ENCODE data around the gene PHB1.

Gene PHB1

GRCh38 chr17:49407981-49408501, 6.6 kb downstream of the PHB1 start:
- no peak for TF ChIP-seq FOXM1 (IDR thresholded peaks at IDR 0.05; ENCODE audit: borderline replicate concordance, low read depth)
- no peak for TF ChIP-seq TCF12 (IDR thresholded peaks at IDR 0.05; ENCODE audit: low read depth)
- no peak for TF ChIP-seq CREB1 (IDR thresholded peaks at IDR 0.05; ENCODE audit: low read depth)
- peak; percentile 50; the same call in 1 of the 2 replicates for TF ChIP-seq RAD21 (IDR thresholded peaks at IDR 0.05; ENCODE audit: low read depth)
- no peak for TF ChIP-seq USF1 (IDR thresholded peaks at IDR 0.05)
- TF ChIP-seq MAX (IDR thresholded peaks at IDR 0.05), result no peak
- no peak for TF ChIP-seq EP300 (IDR thresholded peaks at IDR 0.05; ENCODE audit: borderline replicate concordance)
- no peak for TF ChIP-seq TEAD4 (IDR thresholded peaks at IDR 0.05)
- no peak for TF ChIP-seq NFIC (IDR thresholded peaks at IDR 0.05)

GRCh38 chr17:49407086-49407485, 7.6 kb downstream of the PHB1 start:
- no peak for TF ChIP-seq TEAD4 (IDR thresholded peaks at IDR 0.05)
- TF ChIP-seq TAF1 (IDR thresholded peaks at IDR 0.05; ENCODE audit: low read depth), result no peak
- TF ChIP-seq USF1 (IDR thresholded peaks at IDR 0.05), result no peak
- TF ChIP-seq YY1 (IDR thresholded peaks at IDR 0.05; ENCODE audit: low read depth), result no peak
- TF ChIP-seq CREB1 (IDR thresholded peaks at IDR 0.05; ENCODE audit: low read depth), result no peak
- TF ChIP-seq EP300 (IDR thresholded peaks at IDR 0.05; ENCODE audit: borderline replicate concordance), result no peak
- no peak for TF ChIP-seq MAX (IDR thresholded peaks at IDR 0.05)
- TF ChIP-seq ZBTB7A (IDR thresholded peaks at IDR 0.05; ENCODE audit: low read depth), result no peak
- TF ChIP-seq CEBPB (IDR thresholded peaks at IDR 0.05), result no peak
- no peak for TF ChIP-seq EGR1 (IDR thresholded peaks at IDR 0.05)
- TF ChIP-seq TCF12 (IDR thresholded peaks at IDR 0.05; ENCODE audit: low read depth), result no peak
- TF ChIP-seq NFIC (IDR thresholded peaks at IDR 0.05), result no peak
- TF ChIP-seq FOXM1 (IDR thresholded peaks at IDR 0.05; ENCODE audit: borderline replicate concordance, low read depth), result no peak
- TF ChIP-seq REST (IDR thresholded peaks at IDR 0.05; ENCODE audit: low read depth), result no peak

GRCh38 chr17:49406421-49407061, 8.1 kb downstream of the PHB1 start:
- TF ChIP-seq MAX (IDR thresholded peaks at IDR 0.05) (no peak), NFIC (IDR thresholded peaks at IDR 0.05) (no peak), TEAD4 (IDR thresholded peaks at IDR 0.05) (no peak), CEBPB (IDR thresholded peaks at IDR 0.05) (no peak), USF1 (IDR thresholded peaks at IDR 0.05) (no peak), REST (IDR thresholded peaks at IDR 0.05; ENCODE audit: low read depth) (no peak), RAD21 (IDR thresholded peaks at IDR 0.05; ENCODE audit: low read depth) (no peak), CREB1 (IDR thresholded peaks at IDR 0.05; ENCODE audit: low read depth) (no peak), TCF12 (IDR thresholded peaks at IDR 0.05; ENCODE audit: low read depth) (no peak), ZBTB7A (IDR thresholded peaks at IDR 0.05; ENCODE audit: low read depth) (no peak), TAF1 (IDR thresholded peaks at IDR 0.05; ENCODE audit: low read depth) (no peak), YY1 (IDR thresholded peaks at IDR 0.05; ENCODE audit: low read depth) (no peak), EGR1 (IDR thresholded peaks at IDR 0.05) (no peak), EP300 (IDR thresholded peaks at IDR 0.05; ENCODE audit: borderline replicate concordance) (no peak)

- TF ChIP-seq FOXM1 (IDR thresholded peaks at IDR 0.05; ENCODE audit: borderline replicate concordance, low read depth), result no peak
- no peak for TF ChIP-seq EGR1 (IDR thresholded peaks at IDR 0.05)
- TF ChIP-seq MAX (IDR thresholded peaks at IDR 0.05), result no peak
- TF ChIP-seq USF1 (IDR thresholded peaks at IDR 0.05), result no peak
- no peak for TF ChIP-seq TEAD4 (IDR thresholded peaks at IDR 0.05)
- no peak for TF ChIP-seq CEBPB (IDR thresholded peaks at IDR 0.05)
- no peak for TF ChIP-seq REST (IDR thresholded peaks at IDR 0.05; ENCODE audit: low read depth)
- no peak for TF ChIP-seq YY1 (IDR thresholded peaks at IDR 0.05; ENCODE audit: low read depth)
- TF ChIP-seq RAD21 (IDR thresholded peaks at IDR 0.05; ENCODE audit: low read depth), result no peak
- TF ChIP-seq CREB1 (IDR thresholded peaks at IDR 0.05; ENCODE audit: low read depth), result no peak
Measured at GRCh38 chr17:49404906-49405305, 9.8 kb downstream of the PHB1 start.

Measured in Ishikawa (cell line).